Measurements from ENCODE around the gene QPRT.

Gene QPRT

GRCh38 chr16:29698042-29698441 is 19.1 kb downstream of the QPRT start:
- Histone ChIP-seq H3K4me1 (ENCODE audit: control insufficient read depth, low read length) (peaks cover 36% of the 10 kb centered on the region), H3K36me3 (ENCODE audit: control insufficient read depth, low read length) (no peaks in the 10 kb centered on the region), H3K79me2 (ENCODE audit: control insufficient read depth, low read length) (no peaks in the 10 kb centered on the region), H3K4me3 (ENCODE audit: low read length) (no peak overlapping the region), H3K9me2 (replicated peaks; ENCODE audit: control insufficient read depth, low read length) (no peaks in the 10 kb centered on the region), H3K27me3 (ENCODE audit: control insufficient read depth, low read length) (no peaks in the 10 kb centered on the region), H4K20me1 (ENCODE audit: control insufficient read depth, insufficient read depth, low read depth, low read length) (no peaks in the 10 kb centered on the region), H3F3A (ENCODE audit: control insufficient read depth, insufficient read depth) (peaks cover 11% of the 10 kb centered on the region), H3K27ac (ENCODE audit: low read depth, low read length) (no peak overlapping the region), H3K4me2 (ENCODE audit: low read length) (no peak overlapping the region), H3K9me3 (ENCODE audit: control insufficient read depth, insufficient read depth, low read length) (no peaks in the 10 kb centered on the region)
- TF ChIP-seq CTCF (IDR thresholded peaks at IDR 0.05; ENCODE audit: low read depth, low read length, poor library complexity, severe bottlenecking) (no peak), EZH2phosphoT487 (IDR thresholded peaks at IDR 0.05; ENCODE audit: borderline replicate concordance, low read length) (no peak)

GRCh38 chr16:29698484-29699323 is 19.7 kb downstream of the QPRT start:
- Histone ChIP-seq H4K20me1 (ENCODE audit: control insufficient read depth, insufficient read depth, low read depth, low read length) (no peaks in the 10 kb centered on the region), H3K36me3 (ENCODE audit: control insufficient read depth, low read length) (no peaks in the 10 kb centered on the region), H3K27ac (ENCODE audit: low read depth, low read length) (no peak overlapping the region), H3K9me2 (replicated peaks; ENCODE audit: control insufficient read depth, low read length) (no peaks in the 10 kb centered on the region), H3K4me2 (ENCODE audit: low read length) (no peak overlapping the region), H3F3A (ENCODE audit: control insufficient read depth, insufficient read depth) (peaks cover 11% of the 10 kb centered on the region), H3K27me3 (ENCODE audit: control insufficient read depth, low read length) (no peaks in the 10 kb centered on the region), H3K4me1 (ENCODE audit: control insufficient read depth, low read length) (peaks cover 37% of the 10 kb centered on the region), H3K4me3 (ENCODE audit: low read length) (no peak overlapping the region), H3K9me3 (ENCODE audit: control insufficient read depth, insufficient read depth, low read length) (no peaks in the 10 kb centered on the region), H3K79me2 (ENCODE audit: control insufficient read depth, low read length) (no peaks in the 10 kb centered on the region)
- TF ChIP-seq EZH2phosphoT487 (IDR thresholded peaks at IDR 0.05; ENCODE audit: borderline replicate concordance, low read length) (no peak), CTCF (IDR thresholded peaks at IDR 0.05; ENCODE audit: low read depth, low read length, poor library complexity, severe bottlenecking) (no peak)

GRCh38 chr16:29699324-29700219 is 20.6 kb downstream of the QPRT start:
- no peaks in the 10 kb centered on the region for H3K27me3 ChIP-seq (ENCODE audit: control insufficient read depth, low read length)
- H3K36me3 ChIP-seq (ENCODE audit: control insufficient read depth, low read length), result no peaks in the 10 kb centered on the region
- peaks cover 11% of the 10 kb centered on the region for H3F3A ChIP-seq (ENCODE audit: control insufficient read depth, insufficient read depth)
- no peaks in the 10 kb centered on the region for H4K20me1 ChIP-seq (ENCODE audit: control insufficient read depth, insufficient read depth, low read depth, low read length)
- no peak overlapping the region for H3K27ac ChIP-seq (ENCODE audit: low read depth, low read length)
- no peak overlapping the region for H3K4me3 ChIP-seq (ENCODE audit: low read length)
- no peaks in the 10 kb centered on the region for H3K9me3 ChIP-seq (ENCODE audit: control insufficient read depth, insufficient read depth, low read length)
- TF ChIP-seq EZH2phosphoT487 (IDR thresholded peaks at IDR 0.05; ENCODE audit: borderline replicate concordance, low read length) (no peak), CTCF (IDR thresholded peaks at IDR 0.05; ENCODE audit: low read depth, low read length, poor library complexity, severe bottlenecking) (no peak)
- H3K4me1 ChIP-seq (ENCODE audit: control insufficient read depth, low read length), result peaks cover 37% of the 10 kb centered on the region
- no peaks in the 10 kb centered on the region for H3K9me2 ChIP-seq (replicated peaks; ENCODE audit: control insufficient read depth, low read length)
- no peak overlapping the region for H3K4me2 ChIP-seq (ENCODE audit: low read length)
- H3K79me2 ChIP-seq (ENCODE audit: control insufficient read depth, low read length), result no peaks in the 10 kb centered on the region

All from DOHH2 (cell line).